Measurements from ENCODE around the gene MACROD2. TPM values are rescaled to one million over a fixed set of nuclear protein-coding genes. Genes with fewer than 3 reads are reported as not detected.

The MACROD2 gene
- total RNA-seq, 1 experiment from 2014 or later: 1.6 TPM

- Histone ChIP-seq H3K14ac (ENCODE audit: insufficient read depth, low read length) (0 out of 2 replicates have a peak overlapping the region, but pooled peaks have one; percentile 39), H3K56ac (ENCODE audit: insufficient read length, low read depth, low read length) (no peak overlapping the region), H2BK15ac (ENCODE audit: low read depth, low read length) (no peak overlapping the region), H2BK5ac (ENCODE audit: insufficient read length, low read length) (no peak overlapping the region), H2AK5ac (ENCODE audit: insufficient read length, low read length) (no peak overlapping the region), H4K91ac (ENCODE audit: insufficient read length, low read depth, low read length) (no peak overlapping the region), H3K23me2 (ENCODE audit: insufficient read length, low read depth, low read length, poor library complexity, severe bottlenecking) (no peaks in the 10 kb centered on the region), H4K5ac (ENCODE audit: insufficient read length, low read depth, low read length) (no peak overlapping the region), H2BK120ac (ENCODE audit: low read depth, low read length, poor library complexity, severe bottlenecking) (no peak overlapping the region), H2BK12ac (ENCODE audit: insufficient read length, low read depth, low read length) (no peak overlapping the region), H3K79me1 (ENCODE audit: insufficient read depth, low read depth, low read length, poor library complexity, severe bottlenecking) (no peaks in the 10 kb centered on the region), H4K20me1 (ENCODE audit: control insufficient read depth, insufficient read depth, insufficient read length) (no peaks in the 10 kb centered on the region), H3K4ac (ENCODE audit: low read depth, low read length) (no peak overlapping the region), H3K9me3 (ENCODE audit: control insufficient read depth, low read depth, low read length) (no peaks in the 10 kb centered on the region), H3K18ac (ENCODE audit: insufficient read length, low read depth, low read length) (no peak overlapping the region), H3K9ac (ENCODE audit: extremely low read depth, insufficient read length, low read length) (no peak overlapping the region), H3K23ac (ENCODE audit: insufficient read length, low read depth, low read length) (no peak overlapping the region), H2BK20ac (ENCODE audit: low read depth, low read length, poor library complexity, severe bottlenecking) (no peak overlapping the region), H3K4me2 (ENCODE audit: insufficient read depth, insufficient read length, low read length) (no peak overlapping the region), H3K79me2 (ENCODE audit: insufficient read depth, low read length) (no peaks in the 10 kb centered on the region), H3K4me1 (ENCODE audit: insufficient read depth, low read length) (no peaks in the 10 kb centered on the region; the same call in 1 of the 2 replicates), H3K27me3 (ENCODE audit: insufficient read depth, low read length) (no peaks in the 10 kb centered on the region), H3K27ac (ENCODE audit: insufficient read length, low read depth, low read length) (no peak overlapping the region), H4K8ac (replicated peaks; ENCODE audit: insufficient read length, low read depth, low read length) (no peak overlapping the region), H2AFZ (ENCODE audit: low read length) (no peak overlapping the region), H3T11ph (ENCODE audit: low read length) (no peak overlapping the region)
- Mint-ChIP-seq H3K4me1 (peaks cover 18 to 23% of the 10 kb centered on the region in 2 experiments), H3K36me3 (ENCODE audit: insufficient read depth in 1 of 3, low read depth in 3 of 3) (peaks cover 2 to 19% (median 12%) of the 10 kb centered on the region in 3 experiments; a peak in 6 of 7 replicates), H3K4me3 (no peak overlapping the region), H3K27me3 (ENCODE audit: low read depth) (no peaks in the 10 kb centered on the region), H3K9me3 (peaks cover 5 to 13% of the 10 kb centered on the region in 2 experiments), H3K27ac (peak overlapping the region; percentile 28 to 92 (median 76); a peak in 6 of 7 replicates)
- no CpG with 5 or more reads among the region's 4 CpGs for WGBS (ENCODE audit: extremely low coverage, insufficient read length, low lambda C conversion rate)
- DNase-seq: peak; percentile 71
- TF ChIP-seq CTCF (conservative IDR thresholded peaks at IDR 0.05): no peak
These were observed 224.6 kb downstream of the MACROD2 start for GRCh38 chr20:14219801-14220461.

Measured in H9 (cell line).